ENCODE results near the gene GK. TPM values are rescaled to one million over a fixed set of nuclear protein-coding genes. Genes with fewer than 3 reads are reported as not detected.

GK gene
- total and polyA plus RNA-seq, 2 donors (not counting 1 experiment from before 2014, with no cell fraction given), result 4.8 to 10.2 TPM

GRCh38 chrX:30706216-30706775, 53.1 kb downstream of the GK start:
- no peaks in the 10 kb centered on the region for H3K79me2 ChIP-seq (ENCODE audit: control insufficient read depth, insufficient read depth, low read length)

More at GRCh38 chrX:30706216-30706775, 53.1 kb downstream of the GK start:
- Histone ChIP-seq H3K4me1 (ENCODE audit: control insufficient read depth in 2 of 2, insufficient read depth in 2 of 2, low read length in 2 of 2) (no peaks in the 10 kb centered on the region), H3K36me3 (replicated peaks in 1 of 2; ENCODE audit: control extremely low read depth in 1 of 2, control insufficient read depth in 1 of 2, extremely low read depth in 1 of 2, insufficient read depth in 2 of 2, low read length in 1 of 2) (peaks cover 3% of the 10 kb centered on the region in 2 experiments), H3K4me2 (replicated peaks; ENCODE audit: low read depth, low read length, poor library complexity, severe bottlenecking) (no peak overlapping the region), H3K4me3 (ENCODE audit: control extremely low read depth in 1 of 5, extremely low read depth in 1 of 5, insufficient read depth in 1 of 5, low read depth in 2 of 5, low read length in 4 of 5) (no peak overlapping the region), H3K27me3 (replicated peaks in 1 of 4; ENCODE audit: control extremely low read depth in 1 of 4, control insufficient read depth in 3 of 4, insufficient read depth in 4 of 4, low read length in 3 of 4) (no peaks in the 10 kb centered on the region), H3K27ac (ENCODE audit: low read length in 2 of 2) (no peak overlapping the region), H4K20me1 (ENCODE audit: control insufficient read depth, insufficient read depth, low read length, poor library complexity, severe bottlenecking) (no peaks in the 10 kb centered on the region), H3K9ac (ENCODE audit: low read length) (no peak overlapping the region), H2AFZ (ENCODE audit: insufficient read depth, low read depth, low read length, poor library complexity, severe bottlenecking) (no peak overlapping the region), H3K9me3 (ENCODE audit: control extremely low read depth in 1 of 3, control insufficient read depth in 2 of 3, insufficient read depth in 1 of 3, low read length in 2 of 3) (peaks cover 0 to under 1% (median 0%) of the 10 kb centered on the region in 3 donors)
- TF ChIP-seq EZH2 (IDR thresholded peaks at IDR 0.05; ENCODE audit: borderline replicate concordance, insufficient read depth, low read depth, low read length, poor library complexity, severe bottlenecking) (no peak), CTCF (IDR thresholded peaks at IDR 0.05) (no peak)
- ChIA-PET CTCF (no interaction called here), POLR2A (no interaction called here)
- no peak for ATAC-seq (ENCODE audit: low read depth)
- Mint-ChIP-seq H3K27me3 (no peaks in the 10 kb centered on the region), H3K4me1 (no peaks in the 10 kb centered on the region), H3K4me3 (no peak overlapping the region), H3K9me3 (ENCODE audit: insufficient read depth) (no peaks in the 10 kb centered on the region), H3K27ac (no peak overlapping the region)
- no peak for DNase-seq
- intact Hi-C loops (cut with micrococcal nuclease), result no loop called here
- WGBS (ENCODE audit: insufficient coverage), result no CpG with 5 or more reads among the region's 3 CpGs

Measured in B cell (primary cell).